Esophagus muscularis mucosa (tissue), 3 donors: ENCODE measurements around the gene DACH1.

Experiments used
- CTCF ChIP-seq, 3 experiments: fragments of 200-600 bp in 2 of 3; fragments of 450-650 bp in 1 of 3; sonication (generic) in 2 of 3; IDR thresholded peaks; one replicate each; pipeline ENCODE4 v1.5.1; 2017 to 2019; ENCODE audit warnings: antibody characterized with exemption in 3 of 3, mild to moderate bottlenecking in 2 of 3, moderate library complexity in 1 of 3
- POLR2A ChIP-seq: fragments of 450-650 bp; IDR thresholded peaks from one replicate; pipeline ENCODE4 v1.6.1; 2017; ENCODE audit warnings: antibody characterized with exemption, moderate library complexity, mild to moderate bottlenecking, low read depth
- POLR2AphosphoS5 ChIP-seq, 2 donors: sonication (generic); formaldehyde crosslinking; IDR thresholded peaks; one replicate each; pipeline ENCODE4 v1.6.1; 2017; ENCODE audit warnings: antibody characterized with exemption in 2 of 2

GRCh38 chr13:71619096-71619495 is 247.9 kb downstream of the DACH1 start:
- TF ChIP-seq POLR2AphosphoS5 (IDR thresholded peaks at IDR 0.05) (no peak), CTCF (IDR thresholded peaks at IDR 0.05) (no peak), POLR2A (no peak)
